GM12874 (cell line): ENCODE measurements around the gene RARG.

Experiments used
- CTCF ChIP-seq: IDR thresholded peaks from 2 replicates; pipeline ENCODE4 v1.5.1; 2011; ENCODE audit warnings: low read depth, mild to moderate bottlenecking, control low read depth, low read length, moderate library complexity; ENCODE audit not compliant: insufficient read depth

RARG gene

DNA sequence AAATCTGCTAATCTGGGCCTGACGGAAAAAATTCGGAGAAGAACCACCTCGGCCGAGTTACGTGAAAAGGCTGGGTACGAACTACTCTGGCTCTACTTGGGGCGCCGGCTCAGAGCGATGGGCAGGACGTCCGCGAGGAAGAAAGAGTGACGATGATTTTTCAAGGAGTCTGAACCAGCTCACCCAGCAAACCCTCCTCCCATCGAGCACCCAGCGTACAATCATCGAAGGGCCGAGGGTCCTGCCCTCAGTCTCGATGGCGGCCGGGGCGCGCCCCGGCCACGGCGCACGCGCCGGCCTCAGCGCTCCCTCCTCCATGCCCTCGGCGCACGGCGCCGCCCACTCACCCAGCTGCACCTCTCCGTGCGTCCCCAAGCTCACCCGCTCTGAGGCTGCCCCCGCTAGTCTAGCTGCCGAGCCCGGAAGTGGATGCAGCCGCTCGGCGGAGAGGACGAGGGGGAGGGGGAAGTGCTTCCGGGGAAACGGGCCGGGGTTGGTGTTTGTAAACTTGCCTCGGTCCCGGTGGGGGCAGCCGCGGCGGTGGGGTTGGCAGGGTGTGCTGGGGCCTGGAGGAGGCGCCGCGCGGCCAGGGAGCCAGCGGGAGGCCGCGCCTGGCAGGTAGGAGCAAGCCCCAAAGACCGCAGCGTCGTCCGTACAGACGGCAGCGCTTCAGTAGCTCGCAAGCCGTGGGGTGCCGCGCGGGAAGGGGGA is 51.6 kb downstream of the RARG start, which contains the start of the genes CSAD and ZNF740:
Gene CSAD, minus strand, starts transcription at position 706 of the 711 bp plus-strand sequence. CDS start 7,455 bp downstream, outside the sequence.
Gene ZNF740, plus strand, starts transcription at position 503 of the 711 bp plus-strand sequence. CDS start 1,262 bp downstream, outside the sequence.
- TF ChIP-seq CTCF, result no peak

DNA sequence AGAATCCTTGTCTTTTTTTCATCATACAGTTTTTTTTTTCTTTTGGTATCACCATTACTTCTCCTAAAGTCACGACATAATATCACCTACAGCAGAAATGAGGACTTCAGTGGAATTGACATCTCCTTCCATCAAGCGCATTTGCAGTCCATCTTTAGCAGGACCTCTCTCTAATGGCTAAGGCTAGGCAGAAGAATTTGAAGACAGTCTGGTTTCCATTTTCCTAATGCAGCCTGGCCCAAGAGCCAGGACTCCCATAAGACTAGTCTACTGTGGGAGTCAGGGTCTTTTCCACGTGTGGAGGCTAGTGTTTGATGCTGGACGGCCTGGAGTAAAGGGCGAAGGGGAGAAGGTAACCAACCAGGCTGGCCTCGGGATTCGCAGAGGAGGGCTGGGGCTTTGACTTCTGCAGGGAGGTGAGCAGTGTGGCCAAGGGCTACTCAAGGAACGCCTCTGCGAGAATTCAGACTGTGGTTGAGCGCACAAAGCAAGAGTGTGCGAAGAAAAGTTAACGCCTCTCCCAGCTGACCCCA is 52.3 kb downstream of the RARG start:
- no peak for TF ChIP-seq CTCF

GRCh38 chr12:53176750-53177149 is 55.3 kb downstream of the RARG start:
- TF ChIP-seq CTCF, result no peak

GRCh38 chr12:53174881-53175491 is 57.0 kb downstream of the RARG start:
- TF ChIP-seq CTCF, result no peak

GRCh38 chr12:53173085-53173715 is 58.8 kb downstream of the RARG start:
- TF ChIP-seq CTCF, result no peak

DNA sequence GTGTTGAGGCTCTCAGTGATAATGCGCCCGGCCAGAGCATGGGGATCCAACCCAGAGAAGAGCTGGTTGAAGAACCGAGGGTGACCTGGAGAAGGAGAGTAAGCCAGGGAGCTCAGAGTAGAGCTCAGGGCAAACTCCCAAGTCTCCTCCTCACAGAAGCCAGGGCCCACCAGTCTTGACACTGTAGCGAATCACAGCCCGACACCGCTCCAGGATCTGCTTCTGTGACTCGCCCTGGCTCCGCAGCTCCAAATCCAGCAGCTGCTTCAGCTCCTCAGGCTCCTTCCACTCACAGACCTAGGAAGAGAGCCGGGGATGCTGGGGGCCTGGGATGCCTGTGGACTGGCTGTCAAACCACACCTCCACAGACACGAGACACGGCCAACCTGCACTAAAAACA is 59.7 kb downstream of the RARG start:
- TF ChIP-seq CTCF, result no peak

DNA sequence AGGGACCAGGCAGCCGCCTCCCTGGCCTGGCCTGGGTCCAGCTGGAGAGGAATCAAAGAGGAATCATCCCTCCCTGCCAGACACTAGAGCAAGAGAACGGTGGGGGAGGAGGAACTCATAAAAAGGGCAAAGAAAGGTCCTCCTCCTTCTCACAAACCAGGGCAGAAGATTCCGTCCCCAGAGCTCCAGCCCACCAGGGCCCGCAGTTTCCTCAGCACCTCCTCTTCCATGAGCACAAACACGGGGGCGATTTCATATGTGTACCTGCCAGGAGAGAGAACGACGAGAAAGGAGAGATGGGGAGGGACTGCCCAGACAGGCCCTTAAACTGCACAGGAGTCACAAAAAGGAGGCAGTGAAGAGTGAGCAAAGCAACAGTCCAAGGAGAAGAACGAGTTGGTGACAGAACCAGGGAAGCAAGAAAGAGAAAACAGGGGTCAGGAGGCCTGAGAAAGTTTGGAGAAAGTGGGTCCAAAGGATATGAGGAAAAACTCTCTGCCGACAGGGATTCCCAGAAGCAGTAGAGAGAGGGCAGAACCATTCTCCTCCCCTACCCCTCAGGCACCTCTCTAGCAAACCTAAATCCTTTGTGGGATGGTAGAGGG is 60.2 kb downstream of the RARG start:
- no peak for TF ChIP-seq CTCF
